ENCODE data around the gene EDA.

- TF ChIP-seq, protein P1, sequence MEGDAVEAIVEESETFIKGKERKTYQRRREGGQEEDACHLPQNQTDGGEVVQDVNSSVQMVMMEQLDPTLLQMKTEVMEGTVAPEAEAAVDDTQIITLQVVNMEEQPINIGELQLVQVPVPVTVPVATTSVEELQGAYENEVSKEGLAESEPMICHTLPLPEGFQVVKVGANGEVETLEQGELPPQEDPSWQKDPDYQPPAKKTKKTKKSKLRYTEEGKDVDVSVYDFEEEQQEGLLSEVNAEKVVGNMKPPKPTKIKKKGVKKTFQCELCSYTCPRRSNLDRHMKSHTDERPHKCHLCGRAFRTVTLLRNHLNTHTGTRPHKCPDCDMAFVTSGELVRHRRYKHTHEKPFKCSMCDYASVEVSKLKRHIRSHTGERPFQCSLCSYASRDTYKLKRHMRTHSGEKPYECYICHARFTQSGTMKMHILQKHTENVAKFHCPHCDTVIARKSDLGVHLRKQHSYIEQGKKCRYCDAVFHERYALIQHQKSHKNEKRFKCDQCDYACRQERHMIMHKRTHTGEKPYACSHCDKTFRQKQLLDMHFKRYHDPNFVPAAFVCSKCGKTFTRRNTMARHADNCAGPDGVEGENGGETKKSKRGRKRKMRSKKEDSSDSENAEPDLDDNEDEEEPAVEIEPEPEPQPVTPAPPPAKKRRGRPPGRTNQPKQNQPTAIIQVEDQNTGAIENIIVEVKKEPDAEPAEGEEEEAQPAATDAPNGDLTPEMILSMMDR (IDR thresholded peaks at IDR 0.05 in 4 of 5, conservative IDR thresholded peaks at IDR 0.05 in 1 of 5) = no peak
- TF ChIP-seq POLR2A (IDR thresholded peaks at IDR 0.05) = no peak
These were observed 18.5 kb upstream of the EDA start for GRCh38 chrX:69597399-69597798.

All from gastrocnemius medialis (tissue), 4 donors.